Measurements from ENCODE around the gene GALK1. TPM values are rescaled to one million over a fixed set of nuclear protein-coding genes. Genes with fewer than 3 reads are reported as not detected.

The GALK1 gene
- total and polyA plus RNA-seq, 9 of the 15 experiments (the other 6 are each of a cell fraction or from before 2014, with no cell fraction given), result 0.45 to 51.6 (median 17.4) TPM

DNA sequence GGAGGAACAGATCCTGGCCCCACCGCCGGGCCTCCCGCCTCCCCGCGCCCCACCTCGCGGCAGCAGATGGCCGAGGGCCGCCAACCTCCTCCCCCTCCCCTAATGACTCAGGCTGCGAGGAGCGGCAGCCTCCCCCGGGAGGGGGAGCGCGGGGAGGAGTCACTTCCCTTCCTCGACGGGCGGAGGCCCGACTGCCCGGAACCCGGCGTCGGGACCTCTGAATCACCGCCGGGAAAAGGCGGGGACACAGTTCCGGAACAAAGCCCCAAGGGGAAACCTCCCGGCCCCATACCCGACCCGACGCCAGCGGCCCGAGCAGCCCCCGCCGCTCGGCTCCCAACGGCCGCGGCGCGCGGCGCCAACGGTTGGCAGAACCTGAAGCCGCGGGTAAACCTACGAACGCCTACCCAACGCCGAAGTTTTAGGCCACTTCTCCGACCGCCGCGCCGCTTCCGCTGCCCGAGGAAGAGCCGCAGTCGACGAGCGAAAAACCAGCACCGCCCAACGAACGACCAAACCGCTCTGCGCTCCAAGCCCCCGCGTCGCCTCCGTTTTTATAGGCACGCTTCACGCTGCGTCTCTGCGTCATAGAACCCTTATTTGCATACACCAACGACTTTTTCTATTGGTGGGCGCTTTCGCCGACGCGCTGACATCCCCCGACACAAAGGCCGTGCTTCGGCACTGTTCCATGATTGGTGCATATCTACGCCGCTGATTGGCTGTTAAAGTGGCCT, 14.4 kb upstream of the GALK1 start (continued):
- TF ChIP-seq RAD21 (CRISPR knock-in tag; conservative IDR thresholded peaks at IDR 0.05 in 1 of 2, IDR thresholded peaks at IDR 0.05 in 1 of 2) (no peak; a peak in 1 of 4 replicates), U2AF2 (optimal IDR thresholded peaks at IDR 0.05; ENCODE audit: low read depth, low read length) (no peak), PHB2 (IDR thresholded peaks at IDR 0.05; ENCODE audit: low read depth) (no peak), CHD7 (IDR thresholded peaks at IDR 0.05; ENCODE audit: low read depth, low read length) (no peak), HDAC8 (tag; IDR thresholded peaks at IDR 0.05) (0 out of 2 replicates have a peak, but pooled peaks have one; percentile 52), TBL1XR1 (IDR thresholded peaks at IDR 0.05; ENCODE audit: low read length in 2 of 2) (peak; percentile 51 to 86; a peak in 3 of 4 replicates), ZNF324 (CRISPR knock-in tag; IDR thresholded peaks at IDR 0.05) (no peak), ZNF77 (CRISPR knock-in tag; IDR thresholded peaks at IDR 0.05) (no peak), TCF3 (CRISPR knock-in tag; IDR thresholded peaks at IDR 0.05) (0 out of 2 replicates have a peak, but pooled peaks have one; percentile 29), POLR2G (IDR thresholded peaks at IDR 0.05; ENCODE audit: low read depth, low read length) (peak; percentile 99), POLR3A (IDR thresholded peaks at IDR 0.05; ENCODE audit: borderline replicate concordance, extremely low read depth, insufficient read depth, insufficient read length) (no peak), ZNF717 (CRISPR knock-in tag; IDR thresholded peaks at IDR 0.05) (peak; percentile 83; the same call in 1 of the 2 replicates)

All from K562 (cell line).